H1 (cell line): ENCODE results near the gene NIPAL1. TPM values are rescaled to one million over a fixed set of nuclear protein-coding genes. Genes with fewer than 3 reads are reported as not detected.

Experiments used
- EZH2 ChIP-seq: fragments of 200-600 bp; sonication (generic); IDR thresholded peaks from 2 replicates; pipeline ENCODE4 v1.7.1; 2012; ENCODE audit warnings: low read depth, mild to moderate bottlenecking, moderate library complexity, low read length, inconsistent platforms; ENCODE audit not compliant: severe bottlenecking
- FOSL1 ChIP-seq: IDR thresholded peaks from 2 replicates; pipeline ENCODE4 v1.6.1; 2011; ENCODE audit warnings: mild to moderate bottlenecking, low read depth, low read length, moderate library complexity; ENCODE audit not compliant: insufficient read depth
- GTF2F1 ChIP-seq: IDR thresholded peaks from 2 replicates; pipeline ENCODE4 v1.6.1; 2012; ENCODE audit warnings: low read depth, low read length, improper control_type of control experiment, borderline replicate concordance
- SIN3A ChIP-seq, 2 experiments: IDR thresholded peaks in 1 of 2; conservative IDR thresholded peaks in 1 of 2; 2 replicates each; pipeline ENCODE4 v1.6.1; 2011 to 2012; ENCODE audit warnings: low read length in 2 of 2, improper control_type of control experiment in 1 of 2, low read depth in 1 of 2, mild to moderate bottlenecking in 1 of 2
- YY1 ChIP-seq: IDR thresholded peaks from 2 replicates; pipeline ENCODE4 v1.6.1; 2011; ENCODE audit warnings: low read depth, mild to moderate bottlenecking, low read length
- ZNF274 ChIP-seq: IDR thresholded peaks from 2 replicates; pipeline ENCODE4 v1.7.0; 2012; ENCODE audit warnings: low read length, borderline replicate concordance; ENCODE audit errors: extremely low read depth
- polyA plus RNA-seq, 7 experiments: library from polyadenylated mRNA; depleted of rRNA in 3 of 7; stranded (reverse) in 5 of 7; unstranded in 2 of 7; fragments of >200 nt in 5 of 7; fragments of 200-250 nt in 2 of 7; gene quantifications; 1 replicate in 5 of 7; 2 replicates in 1 of 7; 4 replicates in 1 of 7; pipeline versions ENCODE4 v1.2.1 to v1.2.3, GENCODE V29; 2011 to 2013; ENCODE audit warnings: missing spikeins in 2 of 7, mixed read lengths in 2 of 7
- total RNA-seq: library from RNA; stranded (reverse); fragmentation: NEBNext Ultra II Directional; extraction: Animal tissue kit (Norgen Biotek cat#: 25700); gene quantifications from 2 replicates; pipeline ENCODE4 v1.2.1, GENCODE V29; 2021
- TF ChIP-seq, protein P1 (sequence below): fragments of 300-600 bp; sonication (generic); IDR thresholded peaks from 2 replicates; pipeline ENCODE4 v1.7.1; 2012; ENCODE audit warnings: low read length, moderate library complexity, mild to moderate bottlenecking, inconsistent platforms; ENCODE audit not compliant: insufficient replicate concordance
- TF ChIP-seq, protein P2 (sequence below), 3 experiments: IDR thresholded peaks; 1 replicate in 2 of 3; 2 replicates in 1 of 3; pipeline versions ENCODE4 v1.5.1 to v1.6.1; 2011; ENCODE audit warnings: low read length in 3 of 3, mild to moderate bottlenecking in 3 of 3, inconsistent platforms in 2 of 3, low read depth in 1 of 3, moderate library complexity in 1 of 3; ENCODE audit not compliant: insufficient read depth in 1 of 3; ENCODE audit errors: control extremely low read depth in 1 of 3

The NIPAL1 gene
- total and polyA plus RNA-seq, 2 of the 8 experiments (the other 6 are each of a cell fraction or from before 2014, with no cell fraction given): 1.4 to 4.9 TPM

DNA sequence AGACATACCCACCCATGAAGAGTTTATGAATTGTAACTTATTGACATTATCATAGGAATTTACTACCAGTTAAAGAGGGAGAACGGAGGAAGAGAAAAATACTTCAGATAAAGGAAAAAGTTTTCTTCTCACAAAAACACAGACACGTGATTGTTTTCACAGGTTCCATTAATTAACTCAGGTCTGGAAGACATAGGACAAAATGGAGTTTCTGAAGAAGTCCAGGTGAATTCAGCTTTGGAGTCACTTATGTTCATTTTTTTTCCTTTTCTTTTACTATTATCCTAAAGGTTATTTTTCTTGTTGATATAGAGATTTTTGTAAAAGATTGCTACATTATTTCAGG is 20.5 kb downstream of the NIPAL1 start (continued):
- TF ChIP-seq, protein P1, sequence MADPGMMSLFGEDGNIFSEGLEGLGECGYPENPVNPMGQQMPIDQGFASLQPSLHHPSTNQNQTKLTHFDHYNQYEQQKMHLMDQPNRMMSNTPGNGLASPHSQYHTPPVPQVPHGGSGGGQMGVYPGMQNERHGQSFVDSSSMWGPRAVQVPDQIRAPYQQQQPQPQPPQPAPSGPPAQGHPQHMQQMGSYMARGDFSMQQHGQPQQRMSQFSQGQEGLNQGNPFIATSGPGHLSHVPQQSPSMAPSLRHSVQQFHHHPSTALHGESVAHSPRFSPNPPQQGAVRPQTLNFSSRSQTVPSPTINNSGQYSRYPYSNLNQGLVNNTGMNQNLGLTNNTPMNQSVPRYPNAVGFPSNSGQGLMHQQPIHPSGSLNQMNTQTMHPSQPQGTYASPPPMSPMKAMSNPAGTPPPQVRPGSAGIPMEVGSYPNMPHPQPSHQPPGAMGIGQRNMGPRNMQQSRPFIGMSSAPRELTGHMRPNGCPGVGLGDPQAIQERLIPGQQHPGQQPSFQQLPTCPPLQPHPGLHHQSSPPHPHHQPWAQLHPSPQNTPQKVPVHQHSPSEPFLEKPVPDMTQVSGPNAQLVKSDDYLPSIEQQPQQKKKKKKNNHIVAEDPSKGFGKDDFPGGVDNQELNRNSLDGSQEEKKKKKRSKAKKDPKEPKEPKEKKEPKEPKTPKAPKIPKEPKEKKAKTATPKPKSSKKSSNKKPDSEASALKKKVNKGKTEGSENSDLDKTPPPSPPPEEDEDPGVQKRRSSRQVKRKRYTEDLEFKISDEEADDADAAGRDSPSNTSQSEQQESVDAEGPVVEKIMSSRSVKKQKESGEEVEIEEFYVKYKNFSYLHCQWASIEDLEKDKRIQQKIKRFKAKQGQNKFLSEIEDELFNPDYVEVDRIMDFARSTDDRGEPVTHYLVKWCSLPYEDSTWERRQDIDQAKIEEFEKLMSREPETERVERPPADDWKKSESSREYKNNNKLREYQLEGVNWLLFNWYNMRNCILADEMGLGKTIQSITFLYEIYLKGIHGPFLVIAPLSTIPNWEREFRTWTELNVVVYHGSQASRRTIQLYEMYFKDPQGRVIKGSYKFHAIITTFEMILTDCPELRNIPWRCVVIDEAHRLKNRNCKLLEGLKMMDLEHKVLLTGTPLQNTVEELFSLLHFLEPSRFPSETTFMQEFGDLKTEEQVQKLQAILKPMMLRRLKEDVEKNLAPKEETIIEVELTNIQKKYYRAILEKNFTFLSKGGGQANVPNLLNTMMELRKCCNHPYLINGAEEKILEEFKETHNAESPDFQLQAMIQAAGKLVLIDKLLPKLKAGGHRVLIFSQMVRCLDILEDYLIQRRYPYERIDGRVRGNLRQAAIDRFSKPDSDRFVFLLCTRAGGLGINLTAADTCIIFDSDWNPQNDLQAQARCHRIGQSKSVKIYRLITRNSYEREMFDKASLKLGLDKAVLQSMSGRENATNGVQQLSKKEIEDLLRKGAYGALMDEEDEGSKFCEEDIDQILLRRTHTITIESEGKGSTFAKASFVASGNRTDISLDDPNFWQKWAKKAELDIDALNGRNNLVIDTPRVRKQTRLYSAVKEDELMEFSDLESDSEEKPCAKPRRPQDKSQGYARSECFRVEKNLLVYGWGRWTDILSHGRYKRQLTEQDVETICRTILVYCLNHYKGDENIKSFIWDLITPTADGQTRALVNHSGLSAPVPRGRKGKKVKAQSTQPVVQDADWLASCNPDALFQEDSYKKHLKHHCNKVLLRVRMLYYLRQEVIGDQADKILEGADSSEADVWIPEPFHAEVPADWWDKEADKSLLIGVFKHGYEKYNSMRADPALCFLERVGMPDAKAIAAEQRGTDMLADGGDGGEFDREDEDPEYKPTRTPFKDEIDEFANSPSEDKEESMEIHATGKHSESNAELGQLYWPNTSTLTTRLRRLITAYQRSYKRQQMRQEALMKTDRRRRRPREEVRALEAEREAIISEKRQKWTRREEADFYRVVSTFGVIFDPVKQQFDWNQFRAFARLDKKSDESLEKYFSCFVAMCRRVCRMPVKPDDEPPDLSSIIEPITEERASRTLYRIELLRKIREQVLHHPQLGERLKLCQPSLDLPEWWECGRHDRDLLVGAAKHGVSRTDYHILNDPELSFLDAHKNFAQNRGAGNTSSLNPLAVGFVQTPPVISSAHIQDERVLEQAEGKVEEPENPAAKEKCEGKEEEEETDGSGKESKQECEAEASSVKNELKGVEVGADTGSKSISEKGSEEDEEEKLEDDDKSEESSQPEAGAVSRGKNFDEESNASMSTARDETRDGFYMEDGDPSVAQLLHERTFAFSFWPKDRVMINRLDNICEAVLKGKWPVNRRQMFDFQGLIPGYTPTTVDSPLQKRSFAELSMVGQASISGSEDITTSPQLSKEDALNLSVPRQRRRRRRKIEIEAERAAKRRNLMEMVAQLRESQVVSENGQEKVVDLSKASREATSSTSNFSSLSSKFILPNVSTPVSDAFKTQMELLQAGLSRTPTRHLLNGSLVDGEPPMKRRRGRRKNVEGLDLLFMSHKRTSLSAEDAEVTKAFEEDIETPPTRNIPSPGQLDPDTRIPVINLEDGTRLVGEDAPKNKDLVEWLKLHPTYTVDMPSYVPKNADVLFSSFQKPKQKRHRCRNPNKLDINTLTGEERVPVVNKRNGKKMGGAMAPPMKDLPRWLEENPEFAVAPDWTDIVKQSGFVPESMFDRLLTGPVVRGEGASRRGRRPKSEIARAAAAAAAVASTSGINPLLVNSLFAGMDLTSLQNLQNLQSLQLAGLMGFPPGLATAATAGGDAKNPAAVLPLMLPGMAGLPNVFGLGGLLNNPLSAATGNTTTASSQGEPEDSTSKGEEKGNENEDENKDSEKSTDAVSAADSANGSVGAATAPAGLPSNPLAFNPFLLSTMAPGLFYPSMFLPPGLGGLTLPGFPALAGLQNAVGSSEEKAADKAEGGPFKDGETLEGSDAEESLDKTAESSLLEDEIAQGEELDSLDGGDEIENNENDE: no peak
- TF ChIP-seq ZNF274 (no peak), EZH2 (no peak), SIN3A (conservative IDR thresholded peaks at IDR 0.05 in 1 of 2, IDR thresholded peaks at IDR 0.05 in 1 of 2; ENCODE audit: low read depth in 1 of 2, low read length in 2 of 2) (no peak), GTF2F1 (no peak), FOSL1 (no peak), YY1 (no peak)
- TF ChIP-seq, protein P2, sequence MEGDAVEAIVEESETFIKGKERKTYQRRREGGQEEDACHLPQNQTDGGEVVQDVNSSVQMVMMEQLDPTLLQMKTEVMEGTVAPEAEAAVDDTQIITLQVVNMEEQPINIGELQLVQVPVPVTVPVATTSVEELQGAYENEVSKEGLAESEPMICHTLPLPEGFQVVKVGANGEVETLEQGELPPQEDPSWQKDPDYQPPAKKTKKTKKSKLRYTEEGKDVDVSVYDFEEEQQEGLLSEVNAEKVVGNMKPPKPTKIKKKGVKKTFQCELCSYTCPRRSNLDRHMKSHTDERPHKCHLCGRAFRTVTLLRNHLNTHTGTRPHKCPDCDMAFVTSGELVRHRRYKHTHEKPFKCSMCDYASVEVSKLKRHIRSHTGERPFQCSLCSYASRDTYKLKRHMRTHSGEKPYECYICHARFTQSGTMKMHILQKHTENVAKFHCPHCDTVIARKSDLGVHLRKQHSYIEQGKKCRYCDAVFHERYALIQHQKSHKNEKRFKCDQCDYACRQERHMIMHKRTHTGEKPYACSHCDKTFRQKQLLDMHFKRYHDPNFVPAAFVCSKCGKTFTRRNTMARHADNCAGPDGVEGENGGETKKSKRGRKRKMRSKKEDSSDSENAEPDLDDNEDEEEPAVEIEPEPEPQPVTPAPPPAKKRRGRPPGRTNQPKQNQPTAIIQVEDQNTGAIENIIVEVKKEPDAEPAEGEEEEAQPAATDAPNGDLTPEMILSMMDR (IDR thresholded peaks at IDR 0.05; ENCODE audit: control extremely low read depth in 1 of 3, insufficient read depth in 1 of 3, low read depth in 1 of 3, low read length in 3 of 3): no peak
